ENCODE data around the gene SF3A1. TPM values are rescaled to one million over a fixed set of nuclear protein-coding genes. Genes with fewer than 3 reads are reported as not detected.

SF3A1 gene
- total and polyA plus RNA-seq, 2 of the 13 experiments (the other 11 are each of a cell fraction or from before 2014, with no cell fraction given) = 10.0 to 22.0 TPM

DNA sequence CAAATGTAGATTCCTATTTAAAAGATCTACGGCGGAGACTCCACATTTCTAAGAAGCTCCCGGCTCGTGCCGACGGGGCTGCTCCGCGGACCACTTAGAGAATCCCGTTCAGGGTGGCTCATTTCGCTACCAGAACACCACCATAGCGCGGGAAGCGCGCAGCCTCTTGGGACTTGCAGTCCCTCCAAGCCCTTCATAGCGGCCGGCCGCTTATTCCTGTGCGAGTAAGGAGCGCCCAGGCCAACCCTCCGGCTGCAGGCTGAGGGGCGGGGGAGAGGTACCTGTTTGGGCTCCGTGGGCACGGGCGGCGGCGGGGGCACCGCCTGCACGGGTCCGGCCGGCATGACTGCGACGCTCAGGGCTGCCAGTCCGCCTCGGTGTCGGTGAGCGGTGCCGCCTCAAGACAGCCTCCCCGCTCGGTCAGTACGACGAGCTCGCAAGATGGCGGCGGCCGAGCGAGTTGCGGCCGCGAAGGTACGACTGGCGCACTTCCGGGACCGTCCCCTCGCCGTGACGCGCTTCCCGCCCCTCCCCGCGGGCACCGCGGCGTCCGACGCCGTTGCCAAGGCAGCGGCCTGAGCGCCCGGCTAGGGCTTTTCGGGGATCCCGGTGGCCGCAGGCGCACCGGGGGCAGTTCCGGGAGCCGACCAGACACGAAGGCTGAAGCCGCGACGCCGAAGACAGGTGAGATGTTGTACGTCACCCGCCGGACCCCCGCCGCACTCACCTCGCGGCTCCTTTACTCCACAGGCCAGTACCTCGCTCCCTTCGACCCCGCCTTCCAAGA is at the start of gene SF3A1, which contains the start of gene CCDC157 (continued):
- TF ChIP-seq, protein P1, sequence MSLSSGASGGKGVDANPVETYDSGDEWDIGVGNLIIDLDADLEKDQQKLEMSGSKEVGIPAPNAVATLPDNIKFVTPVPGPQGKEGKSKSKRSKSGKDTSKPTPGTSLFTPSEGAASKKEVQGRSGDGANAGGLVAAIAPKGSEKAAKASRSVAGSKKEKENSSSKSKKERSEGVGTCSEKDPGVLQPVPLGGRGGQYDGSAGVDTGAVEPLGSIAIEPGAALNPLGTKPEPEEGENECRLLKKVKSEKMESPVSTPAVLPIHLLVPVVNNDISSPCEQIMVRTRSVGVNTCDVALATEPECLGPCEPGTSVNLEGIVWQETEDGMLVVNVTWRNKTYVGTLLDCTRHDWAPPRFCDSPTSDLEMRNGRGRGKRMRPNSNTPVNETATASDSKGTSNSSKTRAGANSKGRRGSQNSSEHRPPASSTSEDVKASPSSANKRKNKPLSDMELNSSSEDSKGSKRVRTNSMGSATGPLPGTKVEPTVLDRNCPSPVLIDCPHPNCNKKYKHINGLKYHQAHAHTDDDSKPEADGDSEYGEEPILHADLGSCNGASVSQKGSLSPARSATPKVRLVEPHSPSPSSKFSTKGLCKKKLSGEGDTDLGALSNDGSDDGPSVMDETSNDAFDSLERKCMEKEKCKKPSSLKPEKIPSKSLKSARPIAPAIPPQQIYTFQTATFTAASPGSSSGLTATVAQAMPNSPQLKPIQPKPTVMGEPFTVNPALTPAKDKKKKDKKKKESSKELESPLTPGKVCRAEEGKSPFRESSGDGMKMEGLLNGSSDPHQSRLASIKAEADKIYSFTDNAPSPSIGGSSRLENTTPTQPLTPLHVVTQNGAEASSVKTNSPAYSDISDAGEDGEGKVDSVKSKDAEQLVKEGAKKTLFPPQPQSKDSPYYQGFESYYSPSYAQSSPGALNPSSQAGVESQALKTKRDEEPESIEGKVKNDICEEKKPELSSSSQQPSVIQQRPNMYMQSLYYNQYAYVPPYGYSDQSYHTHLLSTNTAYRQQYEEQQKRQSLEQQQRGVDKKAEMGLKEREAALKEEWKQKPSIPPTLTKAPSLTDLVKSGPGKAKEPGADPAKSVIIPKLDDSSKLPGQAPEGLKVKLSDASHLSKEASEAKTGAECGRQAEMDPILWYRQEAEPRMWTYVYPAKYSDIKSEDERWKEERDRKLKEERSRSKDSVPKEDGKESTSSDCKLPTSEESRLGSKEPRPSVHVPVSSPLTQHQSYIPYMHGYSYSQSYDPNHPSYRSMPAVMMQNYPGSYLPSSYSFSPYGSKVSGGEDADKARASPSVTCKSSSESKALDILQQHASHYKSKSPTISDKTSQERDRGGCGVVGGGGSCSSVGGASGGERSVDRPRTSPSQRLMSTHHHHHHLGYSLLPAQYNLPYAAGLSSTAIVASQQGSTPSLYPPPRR (CRISPR knock-in tag; IDR thresholded peaks at IDR 0.05; ENCODE audit: borderline replicate concordance) = peak; percentile 10; the same call in 1 of the 2 replicates
- TF ChIP-seq NFYC (CRISPR knock-in tag; IDR thresholded peaks at IDR 0.05) = peak; percentile 25
- peak; percentile 91 for TF ChIP-seq ZNF563 (CRISPR knock-in tag; IDR thresholded peaks at IDR 0.05)
- TF ChIP-seq TP53 (CRISPR knock-in tag; conservative IDR thresholded peaks at IDR 0.05) = 0 out of 2 replicates have a peak, but pooled peaks have one; percentile 60
- TF ChIP-seq, protein P2, sequence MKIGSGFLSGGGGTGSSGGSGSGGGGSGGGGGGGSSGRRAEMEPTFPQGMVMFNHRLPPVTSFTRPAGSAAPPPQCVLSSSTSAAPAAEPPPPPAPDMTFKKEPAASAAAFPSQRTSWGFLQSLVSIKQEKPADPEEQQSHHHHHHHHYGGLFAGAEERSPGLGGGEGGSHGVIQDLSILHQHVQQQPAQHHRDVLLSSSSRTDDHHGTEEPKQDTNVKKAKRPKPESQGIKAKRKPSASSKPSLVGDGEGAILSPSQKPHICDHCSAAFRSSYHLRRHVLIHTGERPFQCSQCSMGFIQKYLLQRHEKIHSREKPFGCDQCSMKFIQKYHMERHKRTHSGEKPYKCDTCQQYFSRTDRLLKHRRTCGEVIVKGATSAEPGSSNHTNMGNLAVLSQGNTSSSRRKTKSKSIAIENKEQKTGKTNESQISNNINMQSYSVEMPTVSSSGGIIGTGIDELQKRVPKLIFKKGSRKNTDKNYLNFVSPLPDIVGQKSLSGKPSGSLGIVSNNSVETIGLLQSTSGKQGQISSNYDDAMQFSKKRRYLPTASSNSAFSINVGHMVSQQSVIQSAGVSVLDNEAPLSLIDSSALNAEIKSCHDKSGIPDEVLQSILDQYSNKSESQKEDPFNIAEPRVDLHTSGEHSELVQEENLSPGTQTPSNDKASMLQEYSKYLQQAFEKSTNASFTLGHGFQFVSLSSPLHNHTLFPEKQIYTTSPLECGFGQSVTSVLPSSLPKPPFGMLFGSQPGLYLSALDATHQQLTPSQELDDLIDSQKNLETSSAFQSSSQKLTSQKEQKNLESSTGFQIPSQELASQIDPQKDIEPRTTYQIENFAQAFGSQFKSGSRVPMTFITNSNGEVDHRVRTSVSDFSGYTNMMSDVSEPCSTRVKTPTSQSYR (CRISPR knock-in tag; IDR thresholded peaks at IDR 0.05; ENCODE audit: borderline replicate concordance) = no peak
- TF ChIP-seq AGO1 (IDR thresholded peaks at IDR 0.05; ENCODE audit: low read depth, low read length, poor library complexity, severe bottlenecking) = no peak
- no peak for TF ChIP-seq SMARCE1 (IDR thresholded peaks at IDR 0.05; ENCODE audit: borderline replicate concordance)
- TF ChIP-seq ZNF781 (CRISPR knock-in tag; IDR thresholded peaks at IDR 0.05; ENCODE audit: borderline replicate concordance, not compliant biosample characterization) = no peak
- TF ChIP-seq TBX2 (CRISPR knock-in tag; IDR thresholded peaks at IDR 0.05; ENCODE audit: borderline replicate concordance) = peak; percentile 82
- TF ChIP-seq ZNF20 (CRISPR knock-in tag; IDR thresholded peaks at IDR 0.05) = 0 out of 2 replicates have a peak, but pooled peaks have one; percentile 77
- peak; percentile 58 for TF ChIP-seq SRSF1 (optimal IDR thresholded peaks at IDR 0.05; ENCODE audit: low read depth, low read length)
- 0 out of 2 replicates have a peak, but pooled peaks have one; percentile 56 for TF ChIP-seq ZNF850 (CRISPR knock-in tag; conservative IDR thresholded peaks at IDR 0.05)
- no peak for TF ChIP-seq ZNF24 (IDR thresholded peaks at IDR 0.05)
- no peak for TF ChIP-seq TRIM24 (CRISPR knock-in tag; IDR thresholded peaks at IDR 0.05)
- TF ChIP-seq MAZ (IDR thresholded peaks at IDR 0.05; ENCODE audit: borderline replicate concordance, low read depth, low read length) = peak; percentile 66; the same call in 1 of the 2 replicates
- peak; percentile 96 for TF ChIP-seq MAZ (CRISPR knock-in tag; IDR thresholded peaks at IDR 0.05; ENCODE audit: low read depth)
- no peak for TF ChIP-seq ZNF263 (CRISPR knock-in tag; IDR thresholded peaks at IDR 0.05)
- TF ChIP-seq TCF7 (IDR thresholded peaks at IDR 0.05; ENCODE audit: low read depth) = no peak
- TF ChIP-seq ZSCAN21 (CRISPR knock-in tag; IDR thresholded peaks at IDR 0.05; ENCODE audit: borderline replicate concordance) = peak; percentile 71; the same call in 1 of the 2 replicates
- no peak for TF ChIP-seq PTBP1 (IDR thresholded peaks at IDR 0.05; ENCODE audit: low read depth, low read length, poor library complexity, severe bottlenecking)
- TF ChIP-seq DPF2 (CRISPR knock-in tag; IDR thresholded peaks at IDR 0.05; ENCODE audit: borderline replicate concordance, low read depth) = no peak
- TF ChIP-seq POLR2AphosphoS5 (IDR thresholded peaks at IDR 0.05; ENCODE audit: low read depth, low read length) = peak; percentile 75; the same call in 1 of the 2 replicates
